Measurements from ENCODE around the gene MAEL. TPM values are rescaled to one million over a fixed set of nuclear protein-coding genes. Genes with fewer than 3 reads are reported as not detected.

MAEL gene
- total and polyA plus RNA-seq, 4 donors, result 0.03 to 0.06 TPM; not detected in 2

GRCh38 chr1:167033646-167034045 lies 44.6 kb downstream of the MAEL start:
- H3K27ac ChIP-seq (ENCODE audit: low read depth in 1 of 2, low read length in 1 of 2), result no peak overlapping the region
- no peak overlapping the region for H3K4me3 ChIP-seq
- TF ChIP-seq, protein P1, sequence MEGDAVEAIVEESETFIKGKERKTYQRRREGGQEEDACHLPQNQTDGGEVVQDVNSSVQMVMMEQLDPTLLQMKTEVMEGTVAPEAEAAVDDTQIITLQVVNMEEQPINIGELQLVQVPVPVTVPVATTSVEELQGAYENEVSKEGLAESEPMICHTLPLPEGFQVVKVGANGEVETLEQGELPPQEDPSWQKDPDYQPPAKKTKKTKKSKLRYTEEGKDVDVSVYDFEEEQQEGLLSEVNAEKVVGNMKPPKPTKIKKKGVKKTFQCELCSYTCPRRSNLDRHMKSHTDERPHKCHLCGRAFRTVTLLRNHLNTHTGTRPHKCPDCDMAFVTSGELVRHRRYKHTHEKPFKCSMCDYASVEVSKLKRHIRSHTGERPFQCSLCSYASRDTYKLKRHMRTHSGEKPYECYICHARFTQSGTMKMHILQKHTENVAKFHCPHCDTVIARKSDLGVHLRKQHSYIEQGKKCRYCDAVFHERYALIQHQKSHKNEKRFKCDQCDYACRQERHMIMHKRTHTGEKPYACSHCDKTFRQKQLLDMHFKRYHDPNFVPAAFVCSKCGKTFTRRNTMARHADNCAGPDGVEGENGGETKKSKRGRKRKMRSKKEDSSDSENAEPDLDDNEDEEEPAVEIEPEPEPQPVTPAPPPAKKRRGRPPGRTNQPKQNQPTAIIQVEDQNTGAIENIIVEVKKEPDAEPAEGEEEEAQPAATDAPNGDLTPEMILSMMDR (IDR thresholded peaks at IDR 0.05; ENCODE audit: control extremely low read depth, extremely low read depth), result no peak
- no peaks in the 10 kb centered on the region for H3K27me3 ChIP-seq (ENCODE audit: control insufficient read depth in 3 of 3, insufficient read depth in 3 of 3, low read length in 2 of 3)
- DNase-seq, result no peak
- no peaks in the 10 kb centered on the region for H3K36me3 ChIP-seq (ENCODE audit: control insufficient read depth in 4 of 4, insufficient read depth in 4 of 4, low read length in 4 of 4)
- H3K4me1 ChIP-seq (ENCODE audit: control insufficient read depth in 5 of 5, insufficient read depth in 5 of 5, low read length in 5 of 5), result peaks cover 0 to 7% (median 0%) of the 10 kb centered on the region in 5 donors
- peaks cover 0 to under 1% (median 0%) of the 10 kb centered on the region in 4 donors for H3K9me3 ChIP-seq (ENCODE audit: control insufficient read depth in 4 of 4, insufficient read depth in 3 of 4, low read length in 3 of 4)
- WGBS, 2 donors, result 55 to 77% methylated on average over 2 of the region's 2 CpGs
- no peak overlapping the region for H3K9ac ChIP-seq (ENCODE audit: insufficient read depth in 1 of 2, low read length in 2 of 2)
- no peak for ATAC-seq (ENCODE audit: insufficient read depth, low FRiP score)

GRCh38 chr1:167043752-167044488 lies 54.8 kb downstream of the MAEL start:
- WGBS, 2 donors, result 10 to 13% methylated on average over 21 of the region's 21 CpGs
- peak; percentile 86 for ATAC-seq (ENCODE audit: insufficient read depth, low FRiP score)
- TF ChIP-seq, protein P1 (IDR thresholded peaks at IDR 0.05; ENCODE audit: control extremely low read depth, extremely low read depth), result no peak
- H3K27me3 ChIP-seq (ENCODE audit: control insufficient read depth in 3 of 3, insufficient read depth in 3 of 3, low read length in 2 of 3), result peaks cover 0 to 5% (median 4%) of the 10 kb centered on the region in 3 donors
- peaks cover 0 to 5% (median 0%) of the 10 kb centered on the region in 5 donors for H3K4me1 ChIP-seq (ENCODE audit: control insufficient read depth in 5 of 5, insufficient read depth in 5 of 5, low read length in 5 of 5)
- no peaks in the 10 kb centered on the region for H3K36me3 ChIP-seq (ENCODE audit: control insufficient read depth in 4 of 4, insufficient read depth in 4 of 4, low read length in 4 of 4)
- peak overlapping the region in 1 of 2 donors; percentile 5 for H3K27ac ChIP-seq (ENCODE audit: low read depth in 1 of 2, low read length in 1 of 2)
- peak; percentile 59 to 76 (median 68) for DNase-seq
- H3K9me3 ChIP-seq (ENCODE audit: control insufficient read depth in 4 of 4, insufficient read depth in 3 of 4, low read length in 3 of 4), result no peaks in the 10 kb centered on the region
- H3K4me3 ChIP-seq, result peak overlapping the region; percentile 22
- peak overlapping the region; percentile 32 to 81 for H3K9ac ChIP-seq (ENCODE audit: insufficient read depth in 1 of 2, low read length in 2 of 2)

DNA sequence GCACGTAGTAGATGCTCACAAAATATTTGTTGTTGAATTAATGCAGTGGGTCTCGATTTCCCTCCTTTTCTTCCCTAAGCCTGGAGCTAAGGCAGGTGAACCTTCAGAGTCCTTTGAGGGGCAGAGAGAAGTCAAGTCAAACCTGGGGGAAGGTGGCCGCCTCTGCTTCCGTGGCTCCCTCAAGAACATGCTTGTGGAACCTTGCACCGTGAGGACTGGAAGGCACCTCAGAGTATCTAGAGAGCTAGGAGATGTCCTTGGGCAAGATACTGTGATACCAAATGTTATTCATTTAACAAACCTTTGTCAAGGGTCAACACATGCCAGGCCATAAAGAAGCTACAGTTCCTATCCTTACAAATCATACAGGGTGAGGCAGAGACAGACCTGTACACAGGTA lies 62.8 kb downstream of the MAEL start:
- Histone ChIP-seq H3K27me3 (ENCODE audit: control insufficient read depth in 3 of 3, insufficient read depth in 3 of 3, low read length in 2 of 3) (no peaks in the 10 kb centered on the region), H3K27ac (ENCODE audit: low read depth in 1 of 2, low read length in 1 of 2) (no peak overlapping the region), H3K9ac (ENCODE audit: insufficient read depth in 1 of 2, low read length in 2 of 2) (no peak overlapping the region), H3K4me1 (ENCODE audit: control insufficient read depth in 5 of 5, insufficient read depth in 5 of 5, low read length in 5 of 5) (no peaks in the 10 kb centered on the region), H3K9me3 (ENCODE audit: control insufficient read depth in 4 of 4, insufficient read depth in 3 of 4, low read length in 3 of 4) (no peaks in the 10 kb centered on the region), H3K4me3 (no peak overlapping the region), H3K36me3 (ENCODE audit: control insufficient read depth in 4 of 4, insufficient read depth in 4 of 4, low read length in 4 of 4) (no peaks in the 10 kb centered on the region)
- ATAC-seq (ENCODE audit: insufficient read depth, low FRiP score) (no peak), DNase-seq (no peak)
- TF ChIP-seq, protein P1 (IDR thresholded peaks at IDR 0.05; ENCODE audit: control extremely low read depth, extremely low read depth), result no peak
- 95 to 96% methylated on average over 5 of the region's 5 CpGs for WGBS, 2 donors
